Measurements from ENCODE around the gene SIX5. TPM values are rescaled to one million over a fixed set of nuclear protein-coding genes. Genes with fewer than 3 reads are reported as not detected.

Gene SIX5
- total RNA-seq, 4 donors from 2014 or later: 10.5 to 14.7 (median 14.3) TPM

- Histone ChIP-seq H3K4me3 (no peak overlapping the region), H3K4me1 (peaks cover 35% of the 10 kb centered on the region), H3K27me3 (no peaks in the 10 kb centered on the region), H3K27ac (no peak overlapping the region), H3K36me3 (no peaks in the 10 kb centered on the region), H3K9me3 (no peaks in the 10 kb centered on the region)
- no peak for DNase-seq (ENCODE audit: low spot score in 2 of 2)
- TF ChIP-seq POLR2AphosphoS5 (IDR thresholded peaks at IDR 0.05) (no peak), POLR2A (IDR thresholded peaks at IDR 0.05) (no peak), CTCF (IDR thresholded peaks at IDR 0.05) (no peak), EP300 (IDR thresholded peaks at IDR 0.05) (no peak)
- whole genome bisulfite sequencing: 60% methylated on average over 7 of the region's 21 CpGs
These were observed 3.9 kb downstream of the SIX5 start for GRCh38 chr19:45764945-45765701.

GRCh38 chr19:45764475-45764874 lies 4.6 kb downstream of the SIX5 start:
- no peak overlapping the region for H3K4me3 ChIP-seq
- DNase-seq (ENCODE audit: low spot score in 2 of 2): no peak
- no peaks in the 10 kb centered on the region for H3K36me3 ChIP-seq
- H3K27ac ChIP-seq: no peak overlapping the region
- H3K4me1 ChIP-seq: peaks cover 33% of the 10 kb centered on the region
- 72% methylated on average over 6 of the region's 6 CpGs for WGBS
- no peaks in the 10 kb centered on the region for H3K27me3 ChIP-seq
- no peaks in the 10 kb centered on the region for H3K9me3 ChIP-seq
- TF ChIP-seq POLR2AphosphoS5 (IDR thresholded peaks at IDR 0.05): no peak
- no peak for TF ChIP-seq POLR2A (IDR thresholded peaks at IDR 0.05)
- no peak for TF ChIP-seq CTCF (IDR thresholded peaks at IDR 0.05)
- no peak for TF ChIP-seq EP300 (IDR thresholded peaks at IDR 0.05)

DNA sequence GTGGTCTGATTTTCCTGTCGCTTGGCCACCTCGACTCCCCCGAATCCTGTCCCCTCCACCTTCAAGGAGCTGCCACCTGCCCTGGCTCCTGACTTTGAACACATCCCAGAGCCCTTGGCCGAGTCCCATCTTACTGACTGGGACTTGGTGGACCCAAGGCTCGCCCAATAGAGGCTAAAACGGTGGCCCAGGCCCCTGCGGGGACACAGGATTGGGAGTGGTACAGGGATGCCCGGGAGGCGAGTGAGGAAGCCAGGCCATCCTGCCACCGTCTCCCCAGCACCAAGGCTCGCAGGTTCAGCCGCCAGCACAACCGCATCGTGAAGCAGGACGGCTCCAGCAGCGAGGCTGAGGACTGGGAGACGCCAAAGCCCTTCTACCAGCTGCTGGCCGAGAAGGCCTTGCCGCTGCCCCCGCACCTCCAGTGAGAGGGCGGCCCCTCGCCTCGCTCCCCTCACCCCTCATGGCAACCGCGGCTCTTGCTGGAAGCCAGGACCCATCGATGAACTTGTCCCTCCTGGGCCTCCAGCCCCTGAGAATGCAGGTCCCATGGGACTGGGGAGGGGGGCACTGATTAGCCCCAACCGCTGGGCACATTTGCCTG lies 5.3 kb downstream of the SIX5 start:
- no peak for DNase-seq (ENCODE audit: low spot score in 2 of 2)
- H3K9me3 ChIP-seq: no peaks in the 10 kb centered on the region
- 60% methylated on average over 9 of the region's 27 CpGs for WGBS
- no peaks in the 10 kb centered on the region for H3K36me3 ChIP-seq
- H3K4me3 ChIP-seq: no peak overlapping the region
- no peak overlapping the region for H3K27ac ChIP-seq
- no peaks in the 10 kb centered on the region for H3K27me3 ChIP-seq
- TF ChIP-seq CTCF (IDR thresholded peaks at IDR 0.05): no peak
- no peak for TF ChIP-seq POLR2AphosphoS5 (IDR thresholded peaks at IDR 0.05)
- no peak for TF ChIP-seq EP300 (IDR thresholded peaks at IDR 0.05)
- TF ChIP-seq POLR2A (IDR thresholded peaks at IDR 0.05): no peak
- peaks cover 32% of the 10 kb centered on the region for H3K4me1 ChIP-seq

DNA sequence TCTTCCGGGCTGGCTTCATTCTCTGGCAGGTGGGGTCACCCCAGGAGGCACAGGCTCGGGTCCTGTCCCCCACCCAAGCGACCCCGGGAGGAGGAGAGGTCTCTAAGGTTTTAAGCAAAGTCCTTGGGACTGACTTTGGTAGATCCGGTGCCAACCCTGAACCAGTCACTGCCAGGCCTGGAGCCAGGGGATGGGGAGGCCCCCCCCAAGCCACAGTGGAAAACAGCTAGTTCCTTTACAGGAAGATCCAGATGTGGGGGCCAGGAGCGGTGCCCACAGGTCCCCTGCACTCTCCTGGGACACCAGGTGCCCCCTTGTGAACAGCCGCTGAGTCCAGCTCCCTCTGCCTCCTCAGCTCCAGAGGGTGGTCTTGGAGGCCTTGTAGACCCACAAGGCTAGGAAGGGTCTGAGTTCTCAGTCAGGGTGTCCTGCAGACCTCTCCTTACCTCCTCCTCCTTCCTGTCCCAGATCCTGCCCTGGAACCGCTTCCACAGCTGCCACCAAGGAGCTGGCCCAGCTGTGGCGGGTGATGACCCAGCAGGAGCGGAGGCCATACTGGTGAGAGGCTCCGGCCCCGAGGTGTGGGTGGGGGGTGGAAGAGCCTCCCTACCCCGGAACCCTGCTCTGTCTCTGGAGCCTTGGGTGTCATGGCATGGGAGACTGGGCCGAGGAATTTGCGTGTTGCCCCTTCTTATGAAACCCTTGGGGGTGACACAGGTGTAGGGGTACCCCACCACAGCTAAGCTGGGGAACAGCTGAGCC lies 6.0 kb downstream of the SIX5 start:
- no peak for DNase-seq (ENCODE audit: low spot score in 2 of 2)
- no peak for TF ChIP-seq POLR2AphosphoS5 (IDR thresholded peaks at IDR 0.05)
- TF ChIP-seq EP300 (IDR thresholded peaks at IDR 0.05): no peak
- TF ChIP-seq CTCF (IDR thresholded peaks at IDR 0.05): no peak
- TF ChIP-seq POLR2A (IDR thresholded peaks at IDR 0.05): no peak
- Histone ChIP-seq H3K9me3 (no peaks in the 10 kb centered on the region), H3K4me1 (peaks cover 32% of the 10 kb centered on the region), H3K36me3 (no peaks in the 10 kb centered on the region), H3K27ac (no peak overlapping the region), H3K27me3 (no peaks in the 10 kb centered on the region), H3K4me3 (no peak overlapping the region)
- 90% methylated on average over 4 of the region's 15 CpGs for WGBS

- 80% methylated on average over 10 of the region's 17 CpGs for WGBS
- no peaks in the 10 kb centered on the region for H3K27me3 ChIP-seq
These were observed 7.3 kb downstream of the SIX5 start for GRCh38 chr19:45761714-45762113.

More at GRCh38 chr19:45761714-45762113, 7.3 kb downstream of the SIX5 start:
- H3K27ac ChIP-seq: no peak overlapping the region
- DNase-seq (ENCODE audit: low spot score in 2 of 2): no peak
- H3K9me3 ChIP-seq: no peaks in the 10 kb centered on the region
- peaks cover 20% of the 10 kb centered on the region for H3K4me1 ChIP-seq
- no peak overlapping the region for H3K4me3 ChIP-seq
- TF ChIP-seq POLR2AphosphoS5 (IDR thresholded peaks at IDR 0.05) (no peak), EP300 (IDR thresholded peaks at IDR 0.05) (no peak), POLR2A (IDR thresholded peaks at IDR 0.05) (no peak), CTCF (IDR thresholded peaks at IDR 0.05) (no peak)
- no peaks in the 10 kb centered on the region for H3K36me3 ChIP-seq

All from suprapubic skin (tissue), 4 donors.